CD4-positive, alpha-beta memory T cell (primary cell): ENCODE data around the gene ZNF846. TPM values are rescaled to one million over a fixed set of nuclear protein-coding genes. Genes with fewer than 3 reads are reported as not detected.
"Not testable (repeated sequence)": the region's sequence is repeated elsewhere in the genome, so short reads cannot be mapped to it uniquely, and the experiment has no call there.

Experiments used
- CTCF ChIA-PET: fragments of 350-600 bp; sonication (Branson Sonifier 250); formaldehyde crosslinking; loops from one replicate; lab custom pipeline; 2021; ENCODE audit warnings: inconsistent platforms; ENCODE audit not compliant: partially characterized antibody; lab: Charles Lee
- POLR2A ChIA-PET: fragments of 350-600 bp; sonication (Branson Sonifier 250); formaldehyde crosslinking; loops from one replicate; lab custom pipeline; 2021; ENCODE audit not compliant: partially characterized antibody; lab: Charles Lee
- DNase-seq, 5 donors: peaks; one replicate each; pipeline versions ENCODE4 v3.0.0 to v3.0.0-alpha.2; 2020 to 2022; ENCODE audit warnings: mixed read lengths in 1 of 5
- H3K27ac ChIP-seq: one replicate; pipeline ENCODE4 v1.7.0; 2013; ENCODE audit warnings: low read depth, low read length
- H3K27me3 ChIP-seq: 2 replicates; pipeline ENCODE4 v1.7.0; 2013; ENCODE audit warnings: mild to moderate bottlenecking, low read length, moderate library complexity; ENCODE audit not compliant: insufficient read depth
- H3K36me3 ChIP-seq: 2 replicates; pipeline ENCODE4 v1.7.0; 2013; ENCODE audit warnings: mild to moderate bottlenecking, low read length, moderate library complexity; ENCODE audit not compliant: insufficient read depth
- H3K4me1 ChIP-seq: 2 replicates; pipeline ENCODE4 v1.7.0; 2013; ENCODE audit warnings: mild to moderate bottlenecking, low read length, moderate library complexity; ENCODE audit not compliant: insufficient read depth
- H3K4me3 ChIP-seq, 2 donors: one replicate each; pipeline ENCODE4 v1.7.0; 2013; ENCODE audit warnings: low read length in 2 of 2, mild to moderate bottlenecking in 1 of 2
- H3K9me3 ChIP-seq, 2 donors: one replicate each; pipeline ENCODE4 v1.7.0; 2013; ENCODE audit warnings: low read length in 2 of 2, control low read depth in 1 of 2; ENCODE audit not compliant: control insufficient read depth in 1 of 2
- H3K27ac Mint-ChIP-seq, 7 donors: one replicate each; pipeline ENCODE4 v1.8.0; 2020 to 2021; ENCODE audit warnings: mixed read lengths in 7 of 7, mild to moderate bottlenecking in 6 of 7, inconsistent platforms in 3 of 7, moderate library complexity in 3 of 7
- H3K27me3 Mint-ChIP-seq, 2 donors: one replicate each; pipeline ENCODE4 v1.8.0; 2020 to 2021; ENCODE audit warnings: mixed read lengths in 2 of 2
- H3K36me3 Mint-ChIP-seq, 2 donors: one replicate each; pipeline ENCODE4 v1.8.0; 2020 to 2021; ENCODE audit warnings: mixed read lengths in 2 of 2, inconsistent platforms in 1 of 2, mild to moderate bottlenecking in 1 of 2
- H3K4me1 Mint-ChIP-seq, 4 donors: one replicate each; pipeline ENCODE4 v1.8.0; 2020 to 2021; ENCODE audit warnings: mixed read lengths in 4 of 4, mild to moderate bottlenecking in 1 of 4
- H3K4me3 Mint-ChIP-seq, 8 donors: one replicate each; pipeline ENCODE4 v1.8.0; 2020 to 2021; ENCODE audit warnings: mixed read lengths in 8 of 8, mild to moderate bottlenecking in 7 of 8, moderate library complexity in 6 of 8, inconsistent platforms in 3 of 8
- H3K9me3 Mint-ChIP-seq, 8 donors: one replicate each; pipeline ENCODE4 v1.8.0; 2020 to 2021; ENCODE audit warnings: mixed read lengths in 8 of 8, mild to moderate bottlenecking in 5 of 8, inconsistent platforms in 3 of 8, moderate library complexity in 1 of 8
- intact Hi-C: fragments of 100-400 bp; cut with micrococcal nuclease; formaldehyde crosslinking; loops from one replicate; pipeline ENCODE4 v1.15.1; 2023
- polyA plus RNA-seq, 2 donors: library from polyadenylated mRNA; unstranded; fragments of 300-500 nt; fragmentation: Illumina TruSeq; gene quantifications; one replicate each; pipeline ENCODE4 v1.2.3, GENCODE V29; 2021
- total RNA-seq, 2 experiments: library from RNA; stranded (reverse); gene quantifications; one replicate each; pipeline ENCODE4 v1.2.3, GENCODE V29; 2021

The ZNF846 gene
- total and polyA plus RNA-seq, 4 experiments from 2014 or later: 4.0 to 19.7 (median 11.2) TPM

DNA sequence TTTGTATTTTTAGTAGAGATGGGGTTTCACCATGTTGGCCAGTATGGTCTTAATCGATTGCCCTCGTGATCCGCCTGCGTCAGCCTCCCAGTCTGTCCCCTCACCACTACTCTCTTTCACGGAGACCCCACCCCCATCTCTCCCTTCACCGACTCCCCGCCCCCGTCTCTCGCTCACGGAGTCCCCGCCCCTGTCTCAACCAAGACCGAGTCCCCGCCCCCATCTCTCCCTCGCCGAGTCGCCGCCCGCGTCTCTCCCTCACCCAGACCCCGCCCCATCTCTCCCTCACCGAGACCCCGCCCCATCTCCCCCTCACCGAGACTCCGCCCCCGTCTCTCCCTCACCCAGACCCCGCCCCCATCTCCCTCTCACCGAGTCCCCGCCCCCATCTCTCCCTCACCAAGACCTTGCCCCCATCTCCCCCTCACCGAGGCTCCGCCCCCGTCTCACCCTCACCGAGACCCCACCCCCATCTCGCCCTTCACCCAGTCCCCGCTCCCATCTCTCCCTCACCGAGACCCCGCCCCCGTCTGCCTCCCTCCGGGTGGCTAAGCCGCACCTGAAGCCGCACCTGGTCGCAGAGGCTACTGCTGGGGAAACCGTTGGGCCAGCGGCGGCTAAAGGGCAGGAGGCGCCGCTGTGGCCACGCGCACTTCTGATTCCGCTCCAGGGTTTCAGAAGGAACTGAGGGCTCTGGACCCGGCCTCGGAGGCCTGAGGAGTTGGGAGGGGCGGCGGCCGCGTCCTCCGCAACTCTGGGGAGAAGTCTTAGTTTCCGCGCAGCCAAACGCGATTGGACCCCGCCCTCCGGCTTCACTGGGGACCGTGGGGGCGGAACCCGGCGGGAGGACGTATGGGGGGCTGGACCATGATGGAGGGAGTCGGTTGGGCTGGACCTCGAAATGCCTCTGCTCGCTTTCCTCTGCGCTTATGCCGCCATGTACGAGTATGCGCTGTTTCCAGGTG lies 17.1 kb upstream of the ZNF846 start:
- peaks cover 14 to 36% (median 27%) of the 10 kb centered on the region in 4 donors for H3K4me1 Mint-ChIP-seq
- POLR2A ChIA-PET: interaction anchor here (0.7 kb wide), 1 partner anchor 18 kb away, joined by 4 read pairs; no protein-coding TSS in a partner anchor
- no peaks in the 10 kb centered on the region for H3K9me3 ChIP-seq
- CTCF ChIA-PET: interaction anchor here (0.7 kb wide), 2 partner anchors 134 to 164 kb away, joined by 3 to 4 read pairs; no protein-coding TSS in a partner anchor
- H3K27ac Mint-ChIP-seq: peak overlapping the region; percentile 85 to 99 (median 96)
- peaks cover 0 to 4% (median 0%) of the 10 kb centered on the region in 8 donors for H3K9me3 Mint-ChIP-seq
- peak overlapping the region in 1 of 2 donors; percentile 62 for H3K4me3 ChIP-seq
- intact Hi-C loops: loop anchor here (1.0 to 2.0 kb wide), 3 partner anchors 11 to 33 kb away; partner anchors contain the start of genes FBXL12 and ZNF846
- H3K27ac ChIP-seq: peak overlapping the region; percentile 77
- no peaks in the 10 kb centered on the region for H3K27me3 Mint-ChIP-seq
- H3K36me3 Mint-ChIP-seq: peaks cover 3 to 7% of the 10 kb centered on the region in 2 donors
- DNase-seq: peak; percentile 89 to 96 (median 93)
- peaks cover 12% of the 10 kb centered on the region for H3K4me1 ChIP-seq
- no peaks in the 10 kb centered on the region for H3K36me3 ChIP-seq
- peak overlapping the region; percentile 82 to 93 (median 92) for H3K4me3 Mint-ChIP-seq
- H3K27me3 ChIP-seq: no peaks in the 10 kb centered on the region

DNA sequence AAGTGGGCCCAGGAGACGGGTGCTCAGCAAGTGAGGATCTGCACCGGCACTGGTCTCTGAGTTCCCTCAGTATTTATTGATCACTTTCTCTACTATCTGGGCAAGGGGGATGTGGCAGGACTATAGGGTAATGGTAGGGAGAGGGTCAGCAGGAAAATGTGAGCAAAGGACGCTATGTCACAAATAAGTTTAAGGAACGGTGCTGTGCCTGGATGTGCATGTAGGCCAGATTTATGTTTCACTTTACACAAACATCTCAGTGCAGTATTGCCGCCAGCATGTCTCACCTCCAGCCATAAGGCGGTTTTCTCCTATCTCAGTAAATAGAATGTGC lies 15.6 kb upstream of the ZNF846 start:
- Mint-ChIP-seq H3K27ac (peak overlapping the region in 6 of 7 donors; percentile 9 to 99 (median 96)), H3K4me3 (peak overlapping the region in 5 of 8 donors; percentile 5 to 35 (median 17)), H3K4me1 (peaks cover 11 to 27% (median 21%) of the 10 kb centered on the region in 4 donors), H3K9me3 (peaks cover 0 to 15% (median 0%) of the 10 kb centered on the region in 8 donors)
- H3K36me3 ChIP-seq, H3K4me3 ChIP-seq, H3K36me3 Mint-ChIP-seq, H3K27me3 Mint-ChIP-seq, DNase-seq, H3K27ac ChIP-seq, H3K9me3 ChIP-seq, H3K27me3 ChIP-seq: not testable (repeated sequence)
- ChIA-PET CTCF (interaction anchor here (1.6 kb wide), 1 partner anchor 15 kb away, joined by 6 read pairs; the partner anchor contains the start of gene ZNF846), POLR2A (interaction anchor here (2.6 kb wide), 1 partner anchor 16 kb away, joined by 8 read pairs; the partner anchor contains the start of gene ZNF846)
- intact Hi-C loops: loop anchor here (2.0 kb wide), 1 partner anchor 35 kb away; the partner anchor contains the start of gene FBXL12
- peaks cover 12% of the 10 kb centered on the region for H3K4me1 ChIP-seq

DNA sequence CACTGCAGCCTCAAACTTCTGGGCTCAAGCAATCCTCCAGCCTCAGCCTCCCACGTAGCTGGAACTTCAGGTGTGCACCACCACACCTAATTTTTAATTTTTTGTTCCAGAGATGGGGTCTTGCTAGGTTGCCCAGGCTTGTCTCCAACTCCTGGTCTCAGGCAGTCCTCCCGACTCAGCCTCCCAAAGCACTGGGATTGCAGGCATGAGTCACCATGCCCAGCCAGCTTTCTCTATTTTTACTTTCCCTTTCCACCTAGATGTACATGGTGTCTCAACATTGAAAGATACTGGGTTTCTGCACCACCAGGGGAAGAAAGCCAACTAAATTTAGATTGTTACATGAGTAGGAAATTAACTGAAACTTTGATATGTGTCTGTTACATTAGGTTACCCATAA lies 13.8 kb upstream of the ZNF846 start:
- CTCF ChIA-PET: interaction anchor here (1.6 kb wide), 1 partner anchor 13 kb away, joined by 6 read pairs; the partner anchor contains the start of gene ZNF846
- no peak overlapping the region for H3K27ac Mint-ChIP-seq
- Histone ChIP-seq H3K9me3 (no peaks in the 10 kb centered on the region), H3K4me3 (no peak overlapping the region), H3K4me1 (peaks cover 12% of the 10 kb centered on the region), H3K36me3 (no peaks in the 10 kb centered on the region), H3K27ac (no peak overlapping the region), H3K27me3 (no peaks in the 10 kb centered on the region)
- H3K36me3 Mint-ChIP-seq: peaks cover 11 to 15% of the 10 kb centered on the region in 2 donors
- no peak for DNase-seq
- intact Hi-C loops: no loop called here
- peaks cover 11 to 27% (median 21%) of the 10 kb centered on the region in 4 donors for H3K4me1 Mint-ChIP-seq
- H3K9me3 Mint-ChIP-seq: peaks cover 0 to 25% (median 9%) of the 10 kb centered on the region in 8 donors
- POLR2A ChIA-PET: interaction anchor here (2.6 kb wide), 1 partner anchor 14 kb away, joined by 8 read pairs; the partner anchor contains the start of gene ZNF846
- H3K4me3 Mint-ChIP-seq: no peak overlapping the region
- H3K27me3 Mint-ChIP-seq: no peaks in the 10 kb centered on the region

DNA sequence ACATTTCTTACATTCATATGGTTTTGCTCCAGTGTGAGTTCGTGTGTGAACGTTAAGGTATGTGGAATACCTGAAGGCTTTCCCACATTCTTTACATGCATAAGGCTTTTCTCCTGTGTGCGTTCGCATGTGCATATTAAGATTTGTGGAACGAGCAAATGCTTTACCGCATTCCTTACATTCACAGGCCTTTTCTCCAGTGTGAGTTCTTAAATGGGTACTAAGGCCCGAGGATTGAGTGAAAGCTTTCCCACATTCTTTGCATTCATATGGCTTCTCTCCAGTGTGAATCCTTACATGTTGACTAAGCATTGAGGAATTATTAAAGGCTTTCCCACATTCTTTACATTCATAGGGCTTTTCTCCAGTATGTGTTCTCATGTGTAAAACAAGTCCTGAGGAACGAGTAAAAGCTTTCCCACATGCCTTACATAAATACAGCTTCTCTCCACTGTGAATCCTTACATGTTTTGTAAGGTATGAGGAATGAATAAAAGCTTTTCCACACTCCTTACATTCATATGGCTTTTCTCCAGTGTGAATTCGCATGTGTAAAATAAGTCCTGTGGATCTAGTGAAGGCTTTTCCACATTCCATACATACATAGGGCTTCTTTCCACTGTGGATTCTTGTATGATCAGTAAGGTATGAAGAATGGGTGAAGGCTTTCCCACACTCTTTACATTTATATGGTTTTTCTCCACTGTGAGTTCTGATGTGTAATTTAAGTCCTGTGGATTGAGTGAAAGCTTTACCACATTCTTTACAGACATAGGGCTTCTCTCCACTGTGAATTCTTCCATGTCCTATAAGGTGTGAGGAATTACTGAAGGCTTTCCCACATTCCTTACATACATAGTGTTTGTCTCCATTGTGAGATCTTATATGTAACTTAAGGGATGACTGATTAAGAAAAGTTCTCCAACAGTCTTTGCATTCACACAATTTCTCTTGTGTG lies 10.7 kb downstream of the ZNF846 start:
- Histone ChIP-seq H3K9me3 (peaks cover under 1 to 23% of the 10 kb centered on the region in 2 donors), H3K4me1 (no peaks in the 10 kb centered on the region), H3K36me3 (peaks cover 4% of the 10 kb centered on the region), H3K4me3 (no peak overlapping the region), H3K27ac (no peak overlapping the region), H3K27me3 (no peaks in the 10 kb centered on the region)
- Mint-ChIP-seq H3K27me3 (no peaks in the 10 kb centered on the region), H3K36me3 (peaks cover 51 to 57% of the 10 kb centered on the region in 2 donors), H3K9me3 (peaks cover 5 to 79% (median 56%) of the 10 kb centered on the region in 8 donors), H3K4me1 (no peaks in the 10 kb centered on the region), H3K27ac (no peak overlapping the region), H3K4me3 (no peak overlapping the region)
- DNase-seq: no peak
- ChIA-PET POLR2A (interaction anchor here (1.3 kb wide), 1 partner anchor 11 kb away, joined by 3 read pairs; the partner anchor contains the start of gene ZNF846), CTCF (no interaction called here)
- intact Hi-C loops: no loop called here

DNA sequence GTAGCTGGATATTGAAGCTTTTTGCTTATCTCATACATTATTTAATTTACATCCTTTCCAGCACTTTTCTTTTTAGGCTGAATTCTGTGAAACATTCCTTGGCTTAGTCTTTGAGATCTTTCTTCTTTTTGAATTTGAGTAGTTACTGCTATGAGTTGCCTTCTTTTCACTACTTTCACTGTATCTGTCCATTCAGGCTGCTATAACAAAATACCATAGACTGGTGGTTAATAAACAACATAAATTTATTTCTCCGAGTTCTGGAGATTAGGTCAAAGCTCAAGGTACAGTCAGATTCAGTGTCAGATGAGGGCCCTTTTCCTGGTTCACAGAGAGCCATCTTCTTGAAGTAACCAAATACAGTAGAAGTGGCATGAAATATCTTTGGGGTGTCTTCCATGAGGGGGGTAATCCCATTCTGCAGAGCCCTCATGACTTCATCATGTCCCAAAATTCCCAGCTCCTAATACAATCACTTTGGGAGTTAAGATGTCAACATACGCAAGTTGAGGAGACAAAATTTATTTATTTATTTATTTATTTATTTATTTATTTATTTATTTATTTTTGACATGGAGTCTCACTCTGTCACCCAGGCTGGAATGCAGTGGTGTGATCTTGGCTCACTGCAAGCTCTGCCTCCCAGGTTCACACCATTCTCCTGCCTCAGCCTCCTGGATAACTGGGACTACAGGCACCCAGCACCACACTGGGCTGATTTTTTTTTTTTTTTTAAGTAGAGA lies 15.7 kb downstream of the ZNF846 start:
- DNase-seq: no peak
- CTCF ChIA-PET: no interaction called here
- H3K4me1 Mint-ChIP-seq: no peaks in the 10 kb centered on the region
- Histone ChIP-seq H3K4me1 (no peaks in the 10 kb centered on the region), H3K27me3 (no peaks in the 10 kb centered on the region), H3K27ac (no peak overlapping the region), H3K36me3 (no peaks in the 10 kb centered on the region), H3K9me3 (peaks cover 0 to 16% of the 10 kb centered on the region in 2 donors), H3K4me3 (no peak overlapping the region)
- peaks cover 5 to 62% (median 48%) of the 10 kb centered on the region in 8 donors for H3K9me3 Mint-ChIP-seq
- intact Hi-C loops: no loop called here
- H3K4me3 Mint-ChIP-seq: no peak overlapping the region
- H3K27me3 Mint-ChIP-seq: no peaks in the 10 kb centered on the region
- H3K27ac Mint-ChIP-seq: no peak overlapping the region
- POLR2A ChIA-PET: no interaction called here
- peaks cover 21 to 36% of the 10 kb centered on the region in 2 donors for H3K36me3 Mint-ChIP-seq

DNA sequence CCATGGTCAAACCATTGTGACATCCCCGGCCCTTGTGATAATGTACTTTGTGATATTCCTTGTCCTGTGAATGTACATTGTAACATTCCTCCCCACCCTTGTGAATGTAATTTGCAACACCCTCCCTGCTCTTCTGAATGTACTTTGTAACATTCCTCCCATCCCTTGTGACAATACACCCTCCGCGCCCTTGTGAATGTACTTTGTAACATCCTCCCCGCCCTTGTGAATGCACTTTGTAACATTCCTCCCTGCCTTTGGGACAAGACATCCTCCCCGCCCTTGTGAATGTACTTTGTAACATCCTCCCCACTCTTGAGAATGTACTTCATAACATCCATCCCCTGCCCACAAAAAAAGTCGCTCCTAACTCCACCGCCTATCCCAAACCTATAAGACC lies 17.1 kb downstream of the ZNF846 start:
- ChIA-PET CTCF (no interaction called here), POLR2A (no interaction called here)
- peaks cover 0 to 5% of the 10 kb centered on the region in 2 donors for H3K9me3 ChIP-seq
- no peak overlapping the region for H3K27ac ChIP-seq
- H3K27me3 Mint-ChIP-seq: no peaks in the 10 kb centered on the region
- no peak overlapping the region for H3K4me3 ChIP-seq
- intact Hi-C loops: no loop called here
- H3K4me1 ChIP-seq: no peaks in the 10 kb centered on the region
- H3K36me3 ChIP-seq: no peaks in the 10 kb centered on the region
- H3K9me3 Mint-ChIP-seq: peaks cover 5 to 49% (median 36%) of the 10 kb centered on the region in 8 donors
- no peak for DNase-seq
- H3K27ac Mint-ChIP-seq: no peak overlapping the region
- peaks cover 17 to 27% of the 10 kb centered on the region in 2 donors for H3K36me3 Mint-ChIP-seq
- no peaks in the 10 kb centered on the region for H3K27me3 ChIP-seq
- H3K4me3 Mint-ChIP-seq: no peak overlapping the region
- no peaks in the 10 kb centered on the region for H3K4me1 Mint-ChIP-seq
